ENCODE measurements around the gene COL4A3. TPM values are rescaled to one million over a fixed set of nuclear protein-coding genes. Genes with fewer than 3 reads are reported as not detected.
"Not testable (repeated sequence)": the region's sequence is repeated elsewhere in the genome, so short reads cannot be mapped to it uniquely, and the experiment has no call there.

The COL4A3 gene
- total and polyA plus RNA-seq, 7 experiments from 2014 or later: 0.13 to 0.69 TPM; not detected in 5

GRCh38 chr2:227171779-227172178 is 7.4 kb downstream of the COL4A3 start:
- intact Hi-C loops (cut with micrococcal nuclease); H3K4me3 ChIP-seq (ENCODE audit: low read length); H3K27ac ChIP-seq (ENCODE audit: low read depth, low read length); H3K27ac Mint-ChIP-seq; H3K9me3 ChIP-seq (ENCODE audit: control insufficient read depth in 2 of 3, low read length in 3 of 3); CTCF ChIA-PET; H3K4me1 Mint-ChIP-seq; ATAC-seq; H3K4me1 ChIP-seq (ENCODE audit: control insufficient read depth in 2 of 2, insufficient read depth in 2 of 2, low read length in 2 of 2); H3K36me3 Mint-ChIP-seq; H3K4me3 Mint-ChIP-seq; H3K27me3 ChIP-seq (ENCODE audit: control insufficient read depth in 2 of 2, insufficient read depth in 2 of 2, low read length in 2 of 2); DNase-seq; POLR2A ChIA-PET; H3K36me3 ChIP-seq (ENCODE audit: control insufficient read depth in 2 of 3, insufficient read depth in 3 of 3, low read length in 3 of 3): not testable (repeated sequence)
- Mint-ChIP-seq H3K27me3 (peaks cover 13 to 40% (median 30%) of the 10 kb centered on the region in 5 donors), H3K9me3 (peaks cover 0 to 12% (median 4%) of the 10 kb centered on the region in 11 donors)

GRCh38 chr2:227177592-227178336 is 13.3 kb downstream of the COL4A3 start:
- H3K9me3 ChIP-seq (ENCODE audit: control insufficient read depth in 2 of 3, low read length in 3 of 3): no peaks in the 10 kb centered on the region
- H3K27ac ChIP-seq (ENCODE audit: low read depth, low read length): no peak overlapping the region
- H3K4me3 Mint-ChIP-seq: no peak overlapping the region
- POLR2A ChIA-PET: no interaction called here
- DNase-seq (no peak), ATAC-seq (no peak)
- H3K9me3 Mint-ChIP-seq: no peaks in the 10 kb centered on the region
- no peaks in the 10 kb centered on the region for H3K36me3 Mint-ChIP-seq
- H3K4me1 ChIP-seq (ENCODE audit: control insufficient read depth in 2 of 2, insufficient read depth in 2 of 2, low read length in 2 of 2): no peaks in the 10 kb centered on the region
- intact Hi-C loops (cut with micrococcal nuclease): no loop called here
- no peak overlapping the region for H3K4me3 ChIP-seq (ENCODE audit: low read length)
- H3K4me1 Mint-ChIP-seq: no peaks in the 10 kb centered on the region
- no peaks in the 10 kb centered on the region for H3K36me3 ChIP-seq (ENCODE audit: control insufficient read depth in 2 of 3, insufficient read depth in 3 of 3, low read length in 3 of 3)
- no peak overlapping the region for H3K27ac Mint-ChIP-seq
- CTCF ChIA-PET: no interaction called here
- peaks cover 0 to 16% (median 4%) of the 10 kb centered on the region in 5 donors for H3K27me3 Mint-ChIP-seq
- no peaks in the 10 kb centered on the region for H3K27me3 ChIP-seq (ENCODE audit: control insufficient read depth in 2 of 2, insufficient read depth in 2 of 2, low read length in 2 of 2)

- Histone ChIP-seq H3K9me3 (ENCODE audit: control insufficient read depth in 2 of 3, low read length in 3 of 3) (no peaks in the 10 kb centered on the region), H3K27me3 (ENCODE audit: control insufficient read depth in 2 of 2, insufficient read depth in 2 of 2, low read length in 2 of 2) (no peaks in the 10 kb centered on the region), H3K4me3 (ENCODE audit: low read length) (no peak overlapping the region), H3K4me1 (ENCODE audit: control insufficient read depth in 2 of 2, insufficient read depth in 2 of 2, low read length in 2 of 2) (no peaks in the 10 kb centered on the region), H3K27ac (ENCODE audit: low read depth, low read length) (no peak overlapping the region), H3K36me3 (ENCODE audit: control insufficient read depth in 2 of 3, insufficient read depth in 3 of 3, low read length in 3 of 3) (no peaks in the 10 kb centered on the region)
- Mint-ChIP-seq H3K9me3 (no peaks in the 10 kb centered on the region), H3K4me3 (no peak overlapping the region), H3K4me1 (no peaks in the 10 kb centered on the region), H3K36me3 (no peaks in the 10 kb centered on the region), H3K27ac (no peak overlapping the region), H3K27me3 (peaks cover 0 to 17% (median 2%) of the 10 kb centered on the region in 5 donors)
- ChIA-PET CTCF (no interaction called here), POLR2A (no interaction called here)
- intact Hi-C loops (cut with micrococcal nuclease): no loop called here
- DNase-seq (no peak), ATAC-seq (no peak)
These were observed 15.7 kb downstream of the COL4A3 start for GRCh38 chr2:227179988-227180685.

DNA sequence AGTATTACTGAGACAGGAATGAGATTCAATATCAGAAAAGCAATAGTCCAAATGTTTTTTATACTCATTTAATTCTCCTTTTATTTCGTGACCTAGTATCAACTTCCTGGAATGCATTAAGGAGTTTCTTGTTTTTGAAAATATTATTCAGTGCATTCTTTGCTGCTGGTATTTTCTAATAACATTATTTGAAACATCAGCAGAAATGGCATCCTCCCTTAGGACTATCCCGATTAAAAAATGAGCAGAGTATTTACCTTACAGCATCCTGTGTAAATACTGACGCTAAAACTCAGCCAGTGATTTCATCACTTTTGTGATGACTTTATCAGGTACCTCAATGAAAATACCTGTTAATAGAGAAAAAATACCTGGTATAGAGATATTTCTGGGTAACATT is 16.3 kb downstream of the COL4A3 start:
- Histone ChIP-seq H3K27ac (ENCODE audit: low read depth, low read length) (no peak overlapping the region), H3K27me3 (ENCODE audit: control insufficient read depth in 2 of 2, insufficient read depth in 2 of 2, low read length in 2 of 2) (no peaks in the 10 kb centered on the region), H3K4me1 (ENCODE audit: control insufficient read depth in 2 of 2, insufficient read depth in 2 of 2, low read length in 2 of 2) (no peaks in the 10 kb centered on the region), H3K4me3 (ENCODE audit: low read length) (no peak overlapping the region), H3K9me3 (ENCODE audit: control insufficient read depth in 2 of 3, low read length in 3 of 3) (no peaks in the 10 kb centered on the region), H3K36me3 (ENCODE audit: control insufficient read depth in 2 of 3, insufficient read depth in 3 of 3, low read length in 3 of 3) (no peaks in the 10 kb centered on the region)
- H3K27me3 Mint-ChIP-seq: peaks cover 0 to 19% (median 2%) of the 10 kb centered on the region in 5 donors
- DNase-seq (no peak), ATAC-seq (no peak)
- no peak overlapping the region for H3K27ac Mint-ChIP-seq
- H3K36me3 Mint-ChIP-seq: no peaks in the 10 kb centered on the region
- POLR2A ChIA-PET: no interaction called here
- H3K4me1 Mint-ChIP-seq: no peaks in the 10 kb centered on the region
- intact Hi-C loops (cut with micrococcal nuclease): no loop called here
- H3K4me3 Mint-ChIP-seq: no peak overlapping the region
- peaks cover 0 to under 1% (median 0%) of the 10 kb centered on the region in 11 donors for H3K9me3 Mint-ChIP-seq
- CTCF ChIA-PET: no interaction called here

GRCh38 chr2:227182765-227183164 is 18.3 kb downstream of the COL4A3 start:
- no peak overlapping the region for H3K4me3 ChIP-seq (ENCODE audit: low read length)
- no peaks in the 10 kb centered on the region for H3K27me3 ChIP-seq (ENCODE audit: control insufficient read depth in 2 of 2, insufficient read depth in 2 of 2, low read length in 2 of 2)
- intact Hi-C loops (cut with micrococcal nuclease): no loop called here
- peaks cover 0 to 3% (median 0%) of the 10 kb centered on the region in 11 donors for H3K9me3 Mint-ChIP-seq
- no peaks in the 10 kb centered on the region for H3K4me1 ChIP-seq (ENCODE audit: control insufficient read depth in 2 of 2, insufficient read depth in 2 of 2, low read length in 2 of 2)
- DNase-seq (no peak), ATAC-seq (no peak)
- H3K27ac Mint-ChIP-seq: no peak overlapping the region
- no peaks in the 10 kb centered on the region for H3K4me1 Mint-ChIP-seq
- ChIA-PET CTCF (no interaction called here), POLR2A (no interaction called here)
- H3K36me3 ChIP-seq (ENCODE audit: control insufficient read depth in 2 of 3, insufficient read depth in 3 of 3, low read length in 3 of 3): no peaks in the 10 kb centered on the region
- H3K27me3 Mint-ChIP-seq: peaks cover 8 to 33% (median 14%) of the 10 kb centered on the region in 5 donors
- H3K36me3 Mint-ChIP-seq: no peaks in the 10 kb centered on the region
- H3K27ac ChIP-seq (ENCODE audit: low read depth, low read length): no peak overlapping the region
- no peak overlapping the region for H3K4me3 Mint-ChIP-seq
- H3K9me3 ChIP-seq (ENCODE audit: control insufficient read depth in 2 of 3, low read length in 3 of 3): no peaks in the 10 kb centered on the region

DNA sequence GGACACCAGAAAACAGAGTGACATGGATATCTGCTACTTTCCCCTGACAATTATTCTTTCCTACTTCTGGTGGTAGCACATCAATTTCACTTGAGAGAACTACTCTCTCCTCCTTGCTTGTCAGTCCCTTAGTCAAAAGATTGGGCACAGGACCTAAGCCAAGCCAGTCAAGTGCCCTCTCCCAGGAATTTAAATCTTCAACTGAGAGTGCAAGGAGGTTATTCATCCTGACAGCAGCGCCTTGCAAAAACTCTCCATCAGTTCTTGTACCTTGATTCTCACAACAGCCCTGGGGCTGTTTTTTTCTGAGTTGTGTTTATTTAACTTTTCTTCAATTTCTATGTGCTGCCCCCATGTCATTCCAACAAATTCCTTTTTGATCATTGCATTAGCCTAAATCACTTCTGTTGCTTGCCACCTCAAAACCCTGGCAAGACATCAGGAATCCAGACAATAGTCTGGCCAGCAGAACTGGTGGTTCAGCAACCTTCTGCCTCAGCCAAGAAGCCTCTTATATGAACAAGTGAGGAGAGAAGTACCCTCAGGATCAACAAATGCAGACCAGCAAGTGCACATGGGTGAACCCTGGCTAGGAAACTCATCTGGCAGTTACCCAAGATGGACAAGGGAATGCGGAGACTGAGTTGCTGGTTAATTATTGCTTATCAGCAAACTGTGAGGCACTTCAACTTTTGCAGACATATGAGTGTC is 19.4 kb downstream of the COL4A3 start:
- ATAC-seq: no peak
- H3K27me3 Mint-ChIP-seq: peaks cover 11 to 36% (median 18%) of the 10 kb centered on the region in 5 donors
- H3K4me1 ChIP-seq (ENCODE audit: control insufficient read depth in 2 of 2, insufficient read depth in 2 of 2, low read length in 2 of 2): no peaks in the 10 kb centered on the region
- no peaks in the 10 kb centered on the region for H3K36me3 Mint-ChIP-seq
- H3K36me3 ChIP-seq (ENCODE audit: control insufficient read depth in 2 of 3, insufficient read depth in 3 of 3, low read length in 3 of 3): no peaks in the 10 kb centered on the region
- CTCF ChIA-PET: no interaction called here
- no peak overlapping the region for H3K4me3 Mint-ChIP-seq
- no peak overlapping the region for H3K27ac ChIP-seq (ENCODE audit: low read depth, low read length)
- peaks cover 0 to 3% (median 0%) of the 10 kb centered on the region in 11 donors for H3K9me3 Mint-ChIP-seq
- no peaks in the 10 kb centered on the region for H3K9me3 ChIP-seq (ENCODE audit: control insufficient read depth in 2 of 3, low read length in 3 of 3)
- H3K27me3 ChIP-seq (ENCODE audit: control insufficient read depth in 2 of 2, insufficient read depth in 2 of 2, low read length in 2 of 2): no peaks in the 10 kb centered on the region
- no peak for DNase-seq
- H3K4me1 Mint-ChIP-seq: no peaks in the 10 kb centered on the region
- no peak overlapping the region for H3K27ac Mint-ChIP-seq
- intact Hi-C loops (cut with micrococcal nuclease): no loop called here
- POLR2A ChIA-PET: no interaction called here
- H3K4me3 ChIP-seq (ENCODE audit: low read length): no peak overlapping the region
